Caco-2 (cell line): ENCODE data around the gene ZNF518B. TPM values are rescaled to one million over a fixed set of nuclear protein-coding genes. Genes with fewer than 3 reads are reported as not detected.

Experiments used
- BruUV-seq: library from RNA; stranded (reverse); fragments of 400-500 nt; replicated peaks from 2 replicates; lab custom pipeline; 2021; lab: Mats Ljungman, UMichigan
- CTCF ChIA-PET: fragments of 300-600 bp; sonication (Branson Sonifier 250); formaldehyde crosslinking; loops from one replicate; lab custom pipeline; 2022; ENCODE audit warnings: antibody characterized with exemption; lab: Charles Lee
- POLR2A ChIA-PET: fragments of 300-600 bp; sonication (Branson Sonifier 250); formaldehyde crosslinking; loops from one replicate; lab custom pipeline; 2022; ENCODE audit warnings: antibody characterized with exemption; lab: Charles Lee
- DNase-seq, 2 experiments: peaks; one replicate each; pipeline versions ENCODE4 v3.0.0 to v3.0.0-alpha.2; 2020 to 2022
- H3K27me3 ChIP-seq: replicated peaks from 2 replicates; pipeline ENCODE4 v1.6.0; 2011; ENCODE audit warnings: low read length; ENCODE audit not compliant: control insufficient read depth, insufficient read depth
- H3K36me3 ChIP-seq: 2 replicates; pipeline ENCODE4 v1.5.1; 2011; ENCODE audit warnings: low read length; ENCODE audit not compliant: control insufficient read depth, insufficient read depth
- H3K4me1 ChIP-seq: fragments of 250-450 bp; sonication (Bioruptor Pico); 2 replicates; pipeline ENCODE4 v1.5.1; 2020; ENCODE audit warnings: mild to moderate bottlenecking
- H3K4me3 ChIP-seq: 2 replicates; pipeline ENCODE4 v1.5.1; 2011; ENCODE audit warnings: low read depth, mild to moderate bottlenecking, control low read depth, low read length
- H3K9me3 ChIP-seq: fragments of 250-450 bp; sonication (Bioruptor Pico); 2 replicates; pipeline ENCODE4 v1.5.1; 2020; ENCODE audit warnings: mild to moderate bottlenecking, moderate library complexity
- H3K27ac Mint-ChIP-seq: one replicate; pipeline ENCODE4 v1.8.0; 2022; ENCODE audit warnings: mixed read lengths; ENCODE audit not compliant: unreplicated experiment
- H3K27me3 Mint-ChIP-seq: one replicate; pipeline ENCODE4 v1.8.0; 2022; ENCODE audit warnings: mixed read lengths; ENCODE audit not compliant: insufficient read depth, unreplicated experiment
- H3K36me3 Mint-ChIP-seq: one replicate; pipeline ENCODE4 v1.8.0; 2022; ENCODE audit warnings: mild to moderate bottlenecking, mixed read lengths; ENCODE audit not compliant: insufficient read depth, unreplicated experiment
- H3K4me1 Mint-ChIP-seq: one replicate; pipeline ENCODE4 v1.8.0; 2022; ENCODE audit warnings: low read depth, mixed read lengths; ENCODE audit not compliant: unreplicated experiment
- H3K4me3 Mint-ChIP-seq: one replicate; pipeline ENCODE4 v1.8.0; 2022; ENCODE audit warnings: mild to moderate bottlenecking, moderate library complexity, mixed read lengths; ENCODE audit not compliant: unreplicated experiment
- H3K9me3 Mint-ChIP-seq: one replicate; pipeline ENCODE4 v1.8.0; 2022; ENCODE audit warnings: mixed read lengths; ENCODE audit not compliant: unreplicated experiment
- intact Hi-C: fragments of 100-400 bp; cut with micrococcal nuclease; formaldehyde crosslinking; loops from one replicate; pipeline ENCODE4 v1.10.0; 2022; ENCODE audit not compliant: unreplicated experiment
- total RNA-seq: library from RNA; stranded (reverse); gene quantifications from 2 replicates; pipeline ENCODE4 v1.2.3, GENCODE V29; 2022
- TF ChIP-seq, protein P1 (sequence below), 2 experiments: fragments of 200-600 bp in 1 of 2; IDR thresholded peaks; 1 replicate in 1 of 2; 2 replicates in 1 of 2; pipeline versions ENCODE4 v1.5.1 to v1.8.0; 2011 to 2022; ENCODE audit warnings: antibody characterized with exemption in 1 of 2, control low read depth in 1 of 2, inconsistent platforms in 1 of 2, low read depth in 1 of 2, low read length in 1 of 2, mild to moderate bottlenecking in 1 of 2, moderate library complexity in 1 of 2; ENCODE audit not compliant: insufficient read depth in 1 of 2, severe bottlenecking in 1 of 2, unreplicated experiment in 1 of 2

Gene ZNF518B
- total RNA-seq, 1 experiment from 2014 or later: not detected

DNA sequence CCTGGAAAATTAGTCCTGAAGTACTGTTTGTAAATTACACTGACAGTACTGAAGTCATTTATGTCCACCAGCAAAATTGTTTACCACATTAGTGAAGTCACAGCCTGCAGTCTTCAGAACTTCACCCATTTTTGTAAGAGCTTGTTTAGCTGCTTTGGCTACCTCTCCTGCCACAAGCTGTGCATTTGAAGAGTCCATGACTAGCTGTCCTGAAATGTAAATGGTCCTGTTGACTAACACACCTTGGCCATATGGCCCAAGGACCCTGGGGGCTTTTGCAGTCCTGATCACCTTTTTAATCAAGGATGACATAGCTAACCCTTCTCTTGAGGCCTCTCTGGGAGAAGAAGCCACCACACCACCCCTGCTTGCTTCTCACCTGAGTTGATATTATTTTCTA, 21.4 kb upstream of the ZNF518B start:
- ChIA-PET POLR2A (no interaction called here), CTCF (no interaction called here)
- H3K4me1 Mint-ChIP-seq: no peaks in the 10 kb centered on the region
- intact Hi-C loops: no loop called here
- no peak overlapping the region for H3K27ac Mint-ChIP-seq
- BruUV-seq: no TSS peak
- no peaks in the 10 kb centered on the region for H3K9me3 Mint-ChIP-seq
- no peaks in the 10 kb centered on the region for H3K4me1 ChIP-seq
- TF ChIP-seq, protein P1, sequence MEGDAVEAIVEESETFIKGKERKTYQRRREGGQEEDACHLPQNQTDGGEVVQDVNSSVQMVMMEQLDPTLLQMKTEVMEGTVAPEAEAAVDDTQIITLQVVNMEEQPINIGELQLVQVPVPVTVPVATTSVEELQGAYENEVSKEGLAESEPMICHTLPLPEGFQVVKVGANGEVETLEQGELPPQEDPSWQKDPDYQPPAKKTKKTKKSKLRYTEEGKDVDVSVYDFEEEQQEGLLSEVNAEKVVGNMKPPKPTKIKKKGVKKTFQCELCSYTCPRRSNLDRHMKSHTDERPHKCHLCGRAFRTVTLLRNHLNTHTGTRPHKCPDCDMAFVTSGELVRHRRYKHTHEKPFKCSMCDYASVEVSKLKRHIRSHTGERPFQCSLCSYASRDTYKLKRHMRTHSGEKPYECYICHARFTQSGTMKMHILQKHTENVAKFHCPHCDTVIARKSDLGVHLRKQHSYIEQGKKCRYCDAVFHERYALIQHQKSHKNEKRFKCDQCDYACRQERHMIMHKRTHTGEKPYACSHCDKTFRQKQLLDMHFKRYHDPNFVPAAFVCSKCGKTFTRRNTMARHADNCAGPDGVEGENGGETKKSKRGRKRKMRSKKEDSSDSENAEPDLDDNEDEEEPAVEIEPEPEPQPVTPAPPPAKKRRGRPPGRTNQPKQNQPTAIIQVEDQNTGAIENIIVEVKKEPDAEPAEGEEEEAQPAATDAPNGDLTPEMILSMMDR (IDR thresholded peaks at IDR 0.05; ENCODE audit: insufficient read depth in 1 of 2, low read depth in 1 of 2, low read length in 1 of 2, severe bottlenecking in 1 of 2, unreplicated experiment in 1 of 2): no peak
- no peaks in the 10 kb centered on the region for H3K27me3 ChIP-seq
- H3K27me3 Mint-ChIP-seq: no peaks in the 10 kb centered on the region
- H3K36me3 ChIP-seq: no peaks in the 10 kb centered on the region
- no peak overlapping the region for H3K4me3 Mint-ChIP-seq
- no peaks in the 10 kb centered on the region for H3K9me3 ChIP-seq
- H3K36me3 Mint-ChIP-seq: no peaks in the 10 kb centered on the region
- no peak overlapping the region for H3K4me3 ChIP-seq
- DNase-seq: no peak

DNA sequence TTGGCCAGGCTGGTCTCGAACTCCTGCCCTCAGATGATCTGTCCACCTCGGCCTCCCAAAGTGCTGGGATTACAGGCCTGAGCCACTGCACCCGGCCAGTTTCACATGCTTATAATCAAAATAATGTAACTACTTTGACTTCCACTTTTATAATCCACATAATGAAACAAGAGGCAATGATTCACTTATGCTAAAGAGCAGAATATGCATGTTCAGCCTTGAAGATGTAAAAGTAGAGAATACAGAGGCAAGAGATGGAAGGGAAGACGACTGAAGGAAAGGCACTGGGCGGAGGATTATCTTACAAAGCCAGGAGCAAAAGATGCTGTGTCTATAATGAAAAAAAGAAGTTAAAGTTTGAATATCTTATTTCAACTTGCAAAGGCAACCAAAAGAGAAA, 13.3 kb upstream of the ZNF518B start:
- no TSS peak for BruUV-seq

DNA sequence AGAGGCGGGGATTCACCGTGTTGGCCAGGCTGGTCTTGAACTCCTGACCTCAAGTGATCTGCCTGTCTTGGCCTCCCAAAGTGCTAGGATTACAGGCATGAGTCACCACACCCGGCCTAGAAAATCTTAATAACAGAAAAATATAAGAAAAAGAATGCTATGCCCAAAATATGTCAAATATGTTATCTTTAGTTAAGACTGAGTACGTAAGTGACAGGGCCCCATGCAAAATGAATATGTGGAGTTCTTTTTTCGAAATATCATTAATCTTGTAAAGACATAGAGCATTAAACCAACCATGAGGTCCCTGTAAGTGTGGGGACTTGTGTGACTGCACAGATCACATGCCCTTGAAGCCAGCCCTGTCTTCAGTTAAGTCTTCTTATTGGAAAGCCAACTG, 8.9 kb upstream of the ZNF518B start:
- no peaks in the 10 kb centered on the region for H3K36me3 ChIP-seq
- Mint-ChIP-seq H3K27me3 (peaks cover 5% of the 10 kb centered on the region), H3K4me1 (no peaks in the 10 kb centered on the region), H3K4me3 (no peak overlapping the region), H3K9me3 (peaks cover 9% of the 10 kb centered on the region), H3K36me3 (no peaks in the 10 kb centered on the region), H3K27ac (no peak overlapping the region)
- TF ChIP-seq, protein P1 (IDR thresholded peaks at IDR 0.05; ENCODE audit: insufficient read depth in 1 of 2, low read depth in 1 of 2, low read length in 1 of 2, severe bottlenecking in 1 of 2, unreplicated experiment in 1 of 2): no peak
- CTCF ChIA-PET: no interaction called here
- no peaks in the 10 kb centered on the region for H3K27me3 ChIP-seq
- intact Hi-C loops: no loop called here
- no peaks in the 10 kb centered on the region for H3K9me3 ChIP-seq
- no TSS peak for BruUV-seq
- no peaks in the 10 kb centered on the region for H3K4me1 ChIP-seq
- POLR2A ChIA-PET: no interaction called here
- no peak for DNase-seq
- no peak overlapping the region for H3K4me3 ChIP-seq

More for the DNA sequence above, 13.3 kb upstream of the ZNF518B start:
- no peak overlapping the region for H3K4me3 ChIP-seq
- Mint-ChIP-seq H3K9me3 (no peaks in the 10 kb centered on the region), H3K36me3 (no peaks in the 10 kb centered on the region), H3K4me1 (no peaks in the 10 kb centered on the region), H3K4me3 (no peak overlapping the region), H3K27ac (no peak overlapping the region), H3K27me3 (peaks cover 5% of the 10 kb centered on the region)
- no peaks in the 10 kb centered on the region for H3K9me3 ChIP-seq
- intact Hi-C loops: no loop called here
- no peak for DNase-seq
- H3K36me3 ChIP-seq: no peaks in the 10 kb centered on the region
- POLR2A ChIA-PET: no interaction called here
- H3K27me3 ChIP-seq: no peaks in the 10 kb centered on the region
- TF ChIP-seq, protein P1 (IDR thresholded peaks at IDR 0.05; ENCODE audit: insufficient read depth in 1 of 2, low read depth in 1 of 2, low read length in 1 of 2, severe bottlenecking in 1 of 2, unreplicated experiment in 1 of 2): no peak
- CTCF ChIA-PET: no interaction called here
- H3K4me1 ChIP-seq: no peaks in the 10 kb centered on the region
